ENCODE data around the gene CSNK1A1.
"Not testable (repeated sequence)": the region's sequence is repeated elsewhere in the genome, so short reads cannot be mapped to it uniquely, and the experiment has no call there.

The CSNK1A1 gene

GRCh38 chr5:149488645-149489306 lies 62.5 kb downstream of the CSNK1A1 start:
- DNase-seq = no peak

GRCh38 chr5:149487672-149488071 lies 63.6 kb downstream of the CSNK1A1 start:
- DNase-seq = no peak

GRCh38 chr5:149486726-149487635 lies 64.3 kb downstream of the CSNK1A1 start:
- no peak for DNase-seq

- DNase-seq = no peak
These were observed 65.3 kb downstream of the CSNK1A1 start for GRCh38 chr5:149485655-149486615.

- no peak for DNase-seq
These were observed 69.8 kb downstream of the CSNK1A1 start for GRCh38 chr5:149481485-149481884.

GRCh38 chr5:149478761-149479160 lies 72.5 kb downstream of the CSNK1A1 start:
- no peak for DNase-seq

GRCh38 chr5:149475777-149476176 lies 75.5 kb downstream of the CSNK1A1 start:
- no peak for DNase-seq

- no peak for DNase-seq
These were observed 77.0 kb downstream of the CSNK1A1 start for GRCh38 chr5:149474198-149474597.

GRCh38 chr5:149473441-149473840 lies 77.8 kb downstream of the CSNK1A1 start:
- no peak for DNase-seq

- no peak for DNase-seq
These were observed 78.8 kb downstream of the CSNK1A1 start for GRCh38 chr5:149472399-149472798.

GRCh38 chr5:149471406-149472183 lies 79.6 kb downstream of the CSNK1A1 start:
- no peak for DNase-seq

GRCh38 chr5:149470942-149471341 lies 80.3 kb downstream of the CSNK1A1 start:
- no peak for DNase-seq

- DNase-seq = no peak
These were observed 84.7 kb downstream of the CSNK1A1 start for GRCh38 chr5:149466457-149466972.

GRCh38 chr5:149464796-149465489 lies 86.3 kb downstream of the CSNK1A1 start:
- no peak for DNase-seq

- not testable (repeated sequence) for DNase-seq
These were observed 89.3 kb downstream of the CSNK1A1 start for GRCh38 chr5:149461907-149462306.

GRCh38 chr5:149459891-149460290 lies 91.3 kb downstream of the CSNK1A1 start:
- no peak for DNase-seq

- DNase-seq = no peak
These were observed 93.9 kb downstream of the CSNK1A1 start for GRCh38 chr5:149457393-149457763.

- no peak for DNase-seq
These were observed 94.4 kb downstream of the CSNK1A1 start for GRCh38 chr5:149456597-149457392.

GRCh38 chr5:149455889-149456409 lies 95.3 kb downstream of the CSNK1A1 start:
- no peak for DNase-seq
